Cardiac septum (tissue), 1 donor: ENCODE data around the gene ANGPT4. TPM values are rescaled to one million over a fixed set of nuclear protein-coding genes. Genes with fewer than 3 reads are reported as not detected.

Source experiments
- DNase-seq: peaks from one replicate; pipeline ENCODE4 v3.0.0-alpha.2; 2020; ENCODE audit warnings: low spot score
- intact Hi-C: fragments of 100-400 bp; cut with DNase I; formaldehyde crosslinking; loops from one replicate; pipeline ENCODE4 v1.14.0; 2022
- total RNA-seq: library from RNA; stranded (reverse); fragmentation: NEBNext Ultra II Directional; extraction: Animal tissue kit (Norgen Biotek cat#: 25700); gene quantifications from one replicate; pipeline ENCODE4 v1.2.1, GENCODE V29; 2021
- donor health status: DM: no; HTN: no; CAD: no.

The ANGPT4 gene
- total RNA-seq, 1 donor from 2014 or later = not detected

GRCh38 chr20:820323-820953 lies 95.7 kb downstream of the ANGPT4 start:
- intact Hi-C loops = no loop called here
- no peak for DNase-seq

Other genes starting within 250 kb of the ANGPT4 start
- gene SCRT2, start 240.5 kb downstream of the ANGPT4 start, total RNA-seq = not detected
- gene SLC52A3, start 147.8 kb downstream of the ANGPT4 start, total RNA-seq = 2.8 TPM
- 1.8 TPM for gene FAM110A, start 82.6 kb downstream of the ANGPT4 start, total RNA-seq
- gene RSPO4, start 86.0 kb upstream of the ANGPT4 start, total RNA-seq = not detected
- gene PSMF1, start 202.3 kb upstream of the ANGPT4 start, total RNA-seq = 119 TPM